GM12874 (cell line): ENCODE results near the gene HSF5.

Experiments used
- TF ChIP-seq, protein P1 (sequence below): IDR thresholded peaks from 2 replicates; pipeline ENCODE4 v1.5.1; 2011; ENCODE audit warnings: low read depth, mild to moderate bottlenecking, control low read depth, low read length, moderate library complexity; ENCODE audit not compliant: insufficient read depth

The HSF5 gene

DNA sequence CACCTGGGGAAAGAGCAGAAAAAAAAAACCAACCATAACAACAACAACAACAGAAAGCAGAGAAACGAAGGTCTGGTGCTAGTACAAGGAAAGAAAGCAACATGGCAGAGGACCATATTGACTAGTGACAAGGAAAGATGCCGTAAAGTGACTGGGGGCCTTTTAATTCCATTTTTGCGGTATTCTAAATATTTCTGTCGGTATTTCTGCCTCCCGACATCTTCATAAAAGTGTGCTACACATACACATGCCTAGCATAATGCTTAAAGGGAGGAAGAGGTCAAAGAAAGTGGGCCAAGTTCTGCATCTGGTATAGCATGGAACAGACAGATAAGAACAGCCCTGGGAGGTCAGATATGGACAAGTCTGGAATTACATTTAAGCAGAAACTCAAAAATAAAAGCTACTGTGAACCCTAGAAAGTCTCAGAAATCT lies 51.4 kb downstream of the HSF5 start:
- TF ChIP-seq, protein P1, sequence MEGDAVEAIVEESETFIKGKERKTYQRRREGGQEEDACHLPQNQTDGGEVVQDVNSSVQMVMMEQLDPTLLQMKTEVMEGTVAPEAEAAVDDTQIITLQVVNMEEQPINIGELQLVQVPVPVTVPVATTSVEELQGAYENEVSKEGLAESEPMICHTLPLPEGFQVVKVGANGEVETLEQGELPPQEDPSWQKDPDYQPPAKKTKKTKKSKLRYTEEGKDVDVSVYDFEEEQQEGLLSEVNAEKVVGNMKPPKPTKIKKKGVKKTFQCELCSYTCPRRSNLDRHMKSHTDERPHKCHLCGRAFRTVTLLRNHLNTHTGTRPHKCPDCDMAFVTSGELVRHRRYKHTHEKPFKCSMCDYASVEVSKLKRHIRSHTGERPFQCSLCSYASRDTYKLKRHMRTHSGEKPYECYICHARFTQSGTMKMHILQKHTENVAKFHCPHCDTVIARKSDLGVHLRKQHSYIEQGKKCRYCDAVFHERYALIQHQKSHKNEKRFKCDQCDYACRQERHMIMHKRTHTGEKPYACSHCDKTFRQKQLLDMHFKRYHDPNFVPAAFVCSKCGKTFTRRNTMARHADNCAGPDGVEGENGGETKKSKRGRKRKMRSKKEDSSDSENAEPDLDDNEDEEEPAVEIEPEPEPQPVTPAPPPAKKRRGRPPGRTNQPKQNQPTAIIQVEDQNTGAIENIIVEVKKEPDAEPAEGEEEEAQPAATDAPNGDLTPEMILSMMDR = no peak

DNA sequence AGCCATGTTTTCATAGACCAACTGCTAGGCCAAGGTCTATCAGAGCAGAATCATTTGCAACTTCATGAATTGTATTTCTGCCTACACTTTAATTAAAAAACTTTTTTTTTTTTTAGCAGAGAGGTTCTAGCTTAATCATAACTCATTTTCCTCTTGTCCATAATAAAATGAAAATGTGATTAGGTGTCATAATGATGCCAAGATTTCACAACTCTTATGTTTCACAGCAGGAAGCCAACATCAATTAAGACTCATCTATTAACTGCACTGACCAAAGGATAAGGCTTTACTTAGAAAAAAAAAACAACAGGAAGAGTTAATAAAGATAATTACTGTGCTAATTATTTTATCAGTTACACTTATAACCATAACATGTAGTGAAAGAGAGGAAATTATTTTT lies 52.0 kb downstream of the HSF5 start:
- TF ChIP-seq, protein P1 = no peak

DNA sequence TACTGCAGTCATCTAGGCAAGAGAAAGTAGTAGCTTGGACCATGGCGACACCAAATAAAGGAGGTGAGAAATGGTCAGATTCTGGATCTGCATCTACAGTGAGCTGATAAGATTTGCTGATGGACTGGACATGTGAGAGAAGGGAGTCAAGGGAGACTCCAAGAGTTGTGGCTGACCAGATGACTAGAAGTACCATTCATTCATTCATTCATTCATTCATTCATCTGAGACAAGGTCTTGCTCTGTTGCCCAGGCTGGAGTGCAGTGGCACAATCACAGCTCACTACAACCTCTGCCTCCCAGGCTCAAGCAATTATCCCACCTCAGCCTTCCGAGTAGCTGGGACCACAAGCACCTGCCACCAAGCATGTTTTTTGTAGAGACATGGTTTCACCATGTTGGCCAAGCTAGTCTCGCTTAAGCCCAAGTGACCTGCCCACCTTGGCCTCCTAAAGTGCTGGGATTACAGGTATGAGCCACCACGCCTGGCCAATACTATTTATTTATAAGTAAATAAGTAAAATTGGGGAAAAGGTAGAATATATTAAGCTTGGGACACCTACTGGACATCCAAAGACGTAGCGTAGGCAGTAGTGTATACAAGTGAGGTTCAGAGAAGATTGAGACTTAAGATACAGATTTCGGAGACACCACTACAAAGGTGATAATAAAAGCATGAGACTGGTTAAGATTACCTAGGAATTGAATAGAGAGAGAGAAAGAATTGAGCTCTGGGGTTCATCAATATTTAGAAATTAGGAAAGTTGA lies 55.2 kb downstream of the HSF5 start:
- TF ChIP-seq, protein P1 = no peak

DNA sequence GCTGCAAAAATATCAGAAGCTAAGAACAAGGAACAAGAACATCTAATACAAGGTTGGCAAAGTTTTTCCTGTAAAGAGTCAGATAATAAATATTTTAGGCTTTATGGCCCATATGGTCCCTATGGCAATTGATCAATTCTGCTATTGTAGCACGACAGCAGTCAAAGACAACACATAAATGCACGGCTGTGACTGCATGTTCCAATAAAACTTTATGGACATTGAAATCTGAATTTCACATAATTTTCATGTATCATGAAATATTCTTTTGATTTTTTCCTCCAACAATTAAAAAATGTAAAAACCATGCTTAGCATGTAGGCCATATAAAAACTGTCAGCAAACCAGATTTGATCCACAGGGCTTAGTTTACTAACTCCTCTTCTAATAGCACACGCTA lies 60.4 kb downstream of the HSF5 start:
- TF ChIP-seq, protein P1 = no peak

DNA sequence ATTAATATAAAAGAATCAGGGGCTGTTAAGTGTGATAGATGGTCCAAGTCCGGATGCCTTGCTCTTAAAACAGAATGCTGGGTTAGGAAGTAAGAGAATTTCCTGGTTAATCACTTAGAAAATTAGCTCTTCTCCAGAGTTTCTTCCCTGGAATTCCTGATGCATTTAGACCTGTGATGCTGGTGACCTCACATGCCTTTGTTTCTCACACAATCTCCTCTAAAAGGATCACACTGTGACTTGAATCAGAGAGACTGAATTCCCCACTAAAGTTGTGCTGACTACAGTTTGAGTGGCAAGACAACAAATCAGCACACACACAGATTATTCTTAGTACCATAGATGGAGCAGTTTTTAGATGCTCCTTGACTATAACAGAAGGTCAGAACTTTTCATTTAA lies 66.5 kb downstream of the HSF5 start:
- TF ChIP-seq, protein P1 = no peak

DNA sequence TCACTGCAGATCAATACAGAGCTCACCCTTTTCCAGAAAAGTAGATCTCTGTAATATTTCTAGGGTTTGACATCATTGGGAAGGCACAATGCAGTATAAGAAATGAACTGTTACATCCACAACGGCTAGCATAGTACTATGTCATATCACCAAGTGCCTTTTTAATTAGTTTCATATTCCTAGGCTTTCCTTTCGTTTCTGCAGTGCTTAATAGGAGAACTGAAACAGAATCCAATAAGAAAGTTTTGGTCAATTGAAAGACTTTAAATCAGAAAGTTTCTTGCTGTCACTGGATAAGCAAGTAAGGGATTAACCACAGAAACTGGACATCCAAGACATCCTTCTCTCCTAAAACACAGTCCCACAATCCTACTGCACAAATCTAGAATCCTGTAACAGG lies 67.4 kb downstream of the HSF5 start:
- TF ChIP-seq, protein P1 = no peak

- TF ChIP-seq, protein P1 = peak; percentile 78
Measured at GRCh38 chr17:58417300-58418092, 70.7 kb downstream of the HSF5 start, which contains the start of gene RNF43. TSS of gene RNF43 (minus strand) at chr17:58417534. CDS start at chr17:58415577, 1,957 bp downstream.
